Astrocyte of the spinal cord (primary cell): Measurements from ENCODE around the gene NAPG.

Experiments used
- DNase-seq: peaks from one replicate; pipeline ENCODE4 v3.0.0; 2011; ENCODE audit warnings: low read depth, low spot score
- H3K4me3 ChIP-seq: 2 replicates; pipeline ENCODE4 v1.5.1; 2011; ENCODE audit warnings: low read depth, mild to moderate bottlenecking, low read length, moderate library complexity
- in situ Hi-C: cut with HindIII; loops from 2 replicates; pipeline ENCODE4 v1.10.0; 2017; ENCODE audit warnings: low sequenced_read_pairs
- TF ChIP-seq, protein P1 (sequence below): IDR thresholded peaks from 2 replicates; pipeline ENCODE4 v1.5.1; 2012; ENCODE audit warnings: low read depth, mild to moderate bottlenecking, low read length, inconsistent platforms

The NAPG gene

DNA sequence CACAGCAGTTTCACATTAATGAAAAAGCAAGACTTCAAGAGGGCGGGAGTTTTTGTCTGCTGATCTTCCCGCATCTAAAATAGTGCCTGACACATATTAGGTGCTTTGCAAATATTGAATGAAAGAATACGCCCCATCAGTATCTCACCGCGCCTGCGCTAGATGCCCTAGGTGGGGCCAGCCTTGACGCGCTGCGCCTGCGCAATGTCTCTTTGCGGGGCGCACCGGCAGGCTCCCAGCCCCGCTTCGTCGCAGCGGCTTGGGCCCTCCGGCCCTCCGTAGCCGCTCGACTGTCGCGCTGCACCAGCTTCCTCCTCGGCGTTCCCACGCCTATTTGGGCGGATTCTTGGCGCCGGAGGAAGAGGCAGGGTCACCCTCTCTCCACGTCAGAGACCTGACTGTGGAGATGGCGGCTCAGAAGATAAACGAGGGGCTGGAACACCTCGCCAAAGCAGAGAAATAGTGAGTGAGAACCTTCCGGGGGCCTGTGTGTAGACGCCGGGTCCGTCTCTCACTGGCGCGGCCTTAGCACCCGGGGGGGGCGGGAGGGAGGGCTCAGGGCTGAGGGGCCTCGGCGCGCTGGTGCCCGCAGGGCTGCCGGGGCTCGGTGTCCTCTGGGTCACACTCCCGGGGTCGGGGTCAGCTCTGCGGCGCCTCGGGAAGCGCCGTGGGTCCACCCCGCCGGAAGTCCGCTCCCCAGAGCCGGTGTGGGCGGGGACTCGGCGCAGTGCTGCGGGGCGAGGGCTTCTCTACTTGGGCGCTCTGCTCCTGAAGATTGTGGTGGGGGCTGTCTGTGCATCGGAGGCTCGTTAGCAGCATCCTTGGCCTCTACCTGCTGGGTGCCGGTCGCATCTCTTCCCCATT, at the start of gene NAPG:
Gene NAPG, plus strand, starts transcription at position 331 of the 864 bp plus-strand sequence. Its CDS starts 76 bp downstream, at position 407.
- peak; percentile 94 for DNase-seq
- TF ChIP-seq, protein P1, sequence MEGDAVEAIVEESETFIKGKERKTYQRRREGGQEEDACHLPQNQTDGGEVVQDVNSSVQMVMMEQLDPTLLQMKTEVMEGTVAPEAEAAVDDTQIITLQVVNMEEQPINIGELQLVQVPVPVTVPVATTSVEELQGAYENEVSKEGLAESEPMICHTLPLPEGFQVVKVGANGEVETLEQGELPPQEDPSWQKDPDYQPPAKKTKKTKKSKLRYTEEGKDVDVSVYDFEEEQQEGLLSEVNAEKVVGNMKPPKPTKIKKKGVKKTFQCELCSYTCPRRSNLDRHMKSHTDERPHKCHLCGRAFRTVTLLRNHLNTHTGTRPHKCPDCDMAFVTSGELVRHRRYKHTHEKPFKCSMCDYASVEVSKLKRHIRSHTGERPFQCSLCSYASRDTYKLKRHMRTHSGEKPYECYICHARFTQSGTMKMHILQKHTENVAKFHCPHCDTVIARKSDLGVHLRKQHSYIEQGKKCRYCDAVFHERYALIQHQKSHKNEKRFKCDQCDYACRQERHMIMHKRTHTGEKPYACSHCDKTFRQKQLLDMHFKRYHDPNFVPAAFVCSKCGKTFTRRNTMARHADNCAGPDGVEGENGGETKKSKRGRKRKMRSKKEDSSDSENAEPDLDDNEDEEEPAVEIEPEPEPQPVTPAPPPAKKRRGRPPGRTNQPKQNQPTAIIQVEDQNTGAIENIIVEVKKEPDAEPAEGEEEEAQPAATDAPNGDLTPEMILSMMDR = no peak
- H3K4me3 ChIP-seq = peak within 1 kb of the TSS; percentile 97
- in situ Hi-C loops = no loop called here

DNA sequence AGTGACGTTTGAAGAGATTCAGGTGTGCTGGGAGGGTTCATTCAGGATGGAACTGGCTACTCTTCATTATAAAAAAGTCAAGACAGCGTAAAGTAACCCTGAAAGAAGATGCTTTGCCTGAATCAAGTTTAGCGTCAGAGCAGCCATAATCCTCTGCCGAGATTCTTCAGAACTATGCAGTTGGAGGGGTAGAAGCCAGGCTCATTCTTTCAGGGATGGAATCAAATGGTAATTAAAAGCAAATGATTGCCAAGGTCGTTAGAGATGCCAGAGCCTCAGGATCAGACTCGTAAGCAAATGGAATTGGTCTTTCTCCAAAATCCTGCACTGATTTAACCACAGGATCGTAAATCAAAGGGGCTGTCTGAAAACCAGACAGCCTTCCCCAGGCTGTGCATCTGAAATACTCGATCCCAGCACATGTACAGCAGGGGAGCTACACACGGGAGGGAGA, 49.5 kb upstream of the NAPG start:
- in situ Hi-C loops = no loop called here
- TF ChIP-seq, protein P1 = no peak
- peak; percentile 55 for DNase-seq
- H3K4me3 ChIP-seq = no peak overlapping the region

DNA sequence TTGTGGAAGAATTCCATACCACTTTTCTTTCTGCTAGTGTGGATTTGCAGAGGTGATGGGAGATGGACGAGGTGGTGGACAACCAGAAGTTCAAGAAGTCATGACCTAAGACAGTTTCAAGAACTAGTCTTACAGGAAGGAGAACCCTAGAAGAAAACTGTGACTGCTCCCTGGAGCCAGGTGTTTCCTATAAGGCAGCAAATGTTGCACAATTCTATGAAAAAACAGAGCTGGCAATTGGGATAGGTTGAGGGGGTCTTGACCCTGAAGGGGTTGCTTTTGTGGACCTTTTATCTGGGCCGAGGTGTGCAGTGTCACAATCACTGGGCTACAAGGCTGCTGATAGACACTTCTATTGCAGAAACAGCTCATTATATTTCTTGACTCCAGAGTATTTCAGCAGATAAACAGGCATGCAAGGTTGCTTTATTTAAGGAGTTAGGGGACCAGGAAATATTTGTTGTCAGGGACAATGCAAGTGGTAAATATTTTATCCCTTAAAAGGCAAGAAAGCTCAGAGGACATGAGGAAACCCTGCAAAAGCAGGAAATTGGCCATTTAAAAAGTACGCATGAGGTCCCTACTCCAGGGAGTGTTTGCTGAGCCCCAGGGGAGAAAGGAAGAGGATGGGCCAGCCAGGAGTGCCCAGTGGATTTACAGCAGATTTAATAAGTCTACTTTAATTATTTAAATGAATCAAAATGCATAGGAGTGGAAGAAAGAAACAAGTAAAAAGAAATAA, 48.5 kb upstream of the NAPG start:
- no peak overlapping the region for H3K4me3 ChIP-seq
- in situ Hi-C loops = no loop called here
- TF ChIP-seq, protein P1 = no peak
- no peak for DNase-seq

- in situ Hi-C loops = no loop called here
- no peak for DNase-seq
- H3K4me3 ChIP-seq = no peak overlapping the region
- TF ChIP-seq, protein P1 = no peak
Observed at GRCh38 chr18:10477863-10478260, 48.0 kb upstream of the NAPG start.

DNA sequence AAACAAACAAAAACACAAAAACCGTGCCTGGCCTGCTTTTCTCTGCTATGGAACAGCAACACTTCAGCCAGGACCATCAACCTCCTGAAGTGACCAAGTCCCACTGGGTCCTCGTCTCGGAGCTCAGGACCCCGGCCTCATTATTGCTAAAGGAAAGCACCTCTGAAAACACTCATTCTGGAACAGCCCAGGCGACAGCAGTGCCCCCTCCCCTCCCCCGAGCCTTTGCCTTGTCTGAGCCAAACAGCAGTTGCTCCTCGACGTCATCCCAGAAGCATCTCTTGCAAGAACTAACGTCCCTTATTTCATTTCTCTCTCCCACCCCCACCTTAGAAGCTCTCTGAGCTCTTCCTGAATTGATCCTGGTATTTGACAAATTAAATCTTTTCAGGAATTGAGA, 44.0 kb upstream of the NAPG start:
- in situ Hi-C loops = no loop called here
- no peak overlapping the region for H3K4me3 ChIP-seq
- TF ChIP-seq, protein P1 = no peak
- DNase-seq = no peak

DNA sequence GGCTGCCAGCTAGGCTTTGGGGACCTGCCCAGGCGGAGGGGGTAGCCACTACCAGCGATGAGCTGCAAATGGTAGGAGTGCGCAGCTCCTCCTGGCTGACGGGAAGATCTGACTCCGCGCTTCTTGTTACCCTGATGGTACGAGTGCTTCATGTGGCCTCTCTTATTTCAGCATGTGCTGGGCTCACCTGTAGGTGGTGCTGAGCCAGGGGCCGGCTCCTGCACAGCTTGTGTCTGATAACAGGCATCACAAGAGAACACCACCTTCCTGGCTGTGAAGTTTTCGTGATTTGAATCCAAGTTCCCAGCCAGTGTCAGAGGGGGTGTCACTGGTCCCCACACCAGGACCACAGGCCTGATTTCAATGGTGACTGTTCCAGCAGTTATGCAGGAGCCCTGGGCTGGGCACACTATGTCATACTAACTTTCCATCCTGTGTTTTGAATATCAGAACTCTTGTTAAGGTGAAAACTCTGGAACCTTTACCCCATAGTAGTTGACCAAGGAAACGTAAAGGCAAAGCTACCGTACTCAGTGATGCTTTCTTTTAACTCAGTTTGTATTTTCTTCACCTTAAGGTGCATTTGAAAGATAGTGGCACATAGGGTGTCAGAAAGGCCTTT, 43.4 kb upstream of the NAPG start:
- TF ChIP-seq, protein P1 = no peak

More for the DNA sequence above, 43.4 kb upstream of the NAPG start:
- no peak overlapping the region for H3K4me3 ChIP-seq
- in situ Hi-C loops = no loop called here
- no peak for DNase-seq
